Esophagus muscularis mucosa (tissue), 3 donors: Measurements from ENCODE around the gene GGCX.

Experiments used
- EP300 ChIP-seq: sonication (generic); formaldehyde crosslinking; IDR thresholded peaks from one replicate; pipeline ENCODE4 v1.6.1; 2017; ENCODE audit warnings: antibody characterized with exemption
- TF ChIP-seq, protein P1 (sequence below), 3 experiments: fragments of 200-600 bp in 2 of 3; fragments of 450-650 bp in 1 of 3; sonication (generic) in 2 of 3; IDR thresholded peaks; one replicate each; pipeline ENCODE4 v1.5.1; 2017 to 2019; ENCODE audit warnings: antibody characterized with exemption in 3 of 3, mild to moderate bottlenecking in 2 of 3, moderate library complexity in 1 of 3

DNA sequence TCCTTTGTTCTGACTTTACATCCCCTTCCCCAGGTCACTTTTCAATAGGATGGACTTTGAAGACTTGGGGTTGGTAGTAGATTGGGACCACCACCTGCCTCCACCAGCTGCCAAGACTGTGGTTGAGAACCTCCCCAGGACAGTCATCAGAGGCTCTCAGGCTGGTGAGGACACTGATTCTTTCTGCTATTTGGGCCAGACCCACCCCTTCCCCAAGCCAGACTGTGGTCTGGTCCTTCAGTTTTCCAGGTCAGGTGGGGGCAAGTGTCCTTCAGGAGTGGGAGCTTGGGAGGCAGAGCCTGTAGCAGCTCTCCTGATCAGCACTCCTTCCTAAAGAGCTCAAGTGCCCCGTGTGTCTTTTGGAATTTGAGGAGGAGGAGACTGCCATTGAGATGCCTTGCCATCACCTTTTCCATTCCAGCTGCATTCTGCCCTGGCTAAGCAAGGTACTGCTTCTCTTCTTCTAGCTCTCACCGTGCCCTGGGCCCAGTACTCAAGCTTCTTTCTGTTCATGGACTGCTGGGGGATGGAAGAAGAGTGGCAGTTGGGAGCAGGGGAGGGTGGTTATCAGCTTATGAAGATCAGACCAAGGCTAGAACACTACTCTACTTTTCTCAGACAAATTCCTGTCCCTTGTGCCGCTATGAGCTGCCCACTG lies 35.3 kb upstream of the GGCX start:
- no peak for TF ChIP-seq EP300
- TF ChIP-seq, protein P1, sequence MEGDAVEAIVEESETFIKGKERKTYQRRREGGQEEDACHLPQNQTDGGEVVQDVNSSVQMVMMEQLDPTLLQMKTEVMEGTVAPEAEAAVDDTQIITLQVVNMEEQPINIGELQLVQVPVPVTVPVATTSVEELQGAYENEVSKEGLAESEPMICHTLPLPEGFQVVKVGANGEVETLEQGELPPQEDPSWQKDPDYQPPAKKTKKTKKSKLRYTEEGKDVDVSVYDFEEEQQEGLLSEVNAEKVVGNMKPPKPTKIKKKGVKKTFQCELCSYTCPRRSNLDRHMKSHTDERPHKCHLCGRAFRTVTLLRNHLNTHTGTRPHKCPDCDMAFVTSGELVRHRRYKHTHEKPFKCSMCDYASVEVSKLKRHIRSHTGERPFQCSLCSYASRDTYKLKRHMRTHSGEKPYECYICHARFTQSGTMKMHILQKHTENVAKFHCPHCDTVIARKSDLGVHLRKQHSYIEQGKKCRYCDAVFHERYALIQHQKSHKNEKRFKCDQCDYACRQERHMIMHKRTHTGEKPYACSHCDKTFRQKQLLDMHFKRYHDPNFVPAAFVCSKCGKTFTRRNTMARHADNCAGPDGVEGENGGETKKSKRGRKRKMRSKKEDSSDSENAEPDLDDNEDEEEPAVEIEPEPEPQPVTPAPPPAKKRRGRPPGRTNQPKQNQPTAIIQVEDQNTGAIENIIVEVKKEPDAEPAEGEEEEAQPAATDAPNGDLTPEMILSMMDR (IDR thresholded peaks at IDR 0.05) = no peak
